Activated CD8-positive, alpha-beta memory T cell treated with anti-CD3 and anti-CD28 coated beads, Interleukin-2, amount 10 ng/mL, durations not matched to agents 7 days and 5 days (primary cell): Measurements from ENCODE around the gene DBT. TPM values are rescaled to one million over a fixed set of nuclear protein-coding genes. Genes with fewer than 3 reads are reported as not detected.
"Not testable (repeated sequence)": the region's sequence is repeated elsewhere in the genome, so short reads cannot be mapped to it uniquely, and the experiment has no call there.

Source experiments
- ATAC-seq: fragments of 150-1000 bp; cut with Tn5 transposase; one replicate; pipeline ENCODE4 v1.10.0; 2021; ENCODE audit warnings: moderate library complexity
- CTCF ChIA-PET: fragments of 350-600 bp; sonication (Branson Sonifier 250); formaldehyde crosslinking; loops from one replicate; lab custom pipeline; 2021; ENCODE audit warnings: antibody characterized with exemption; lab: Charles Lee
- DNase-seq: peaks from one replicate; pipeline ENCODE4 v3.0.0-alpha.2; 2020
- H3K27ac Mint-ChIP-seq: one replicate; pipeline ENCODE4 v1.8.0; 2021; ENCODE audit warnings: mild to moderate bottlenecking, mixed read lengths
- H3K27me3 Mint-ChIP-seq: one replicate; pipeline ENCODE4 v1.8.0; 2021; ENCODE audit warnings: mixed read lengths
- H3K36me3 Mint-ChIP-seq: one replicate; pipeline ENCODE4 v1.8.0; 2021; ENCODE audit warnings: mild to moderate bottlenecking, mixed read lengths
- H3K4me1 Mint-ChIP-seq: one replicate; pipeline ENCODE4 v1.8.0; 2021; ENCODE audit warnings: mixed read lengths
- H3K4me3 Mint-ChIP-seq: one replicate; pipeline ENCODE4 v1.8.0; 2021; ENCODE audit warnings: mild to moderate bottlenecking, moderate library complexity, mixed read lengths
- H3K9me3 Mint-ChIP-seq: one replicate; pipeline ENCODE4 v1.8.0; 2022; ENCODE audit warnings: low read depth, mixed read lengths
- total RNA-seq, 2 experiments: library from RNA; stranded (reverse); gene quantifications; one replicate each; pipeline ENCODE4 v1.2.3, GENCODE V29; 2021

DBT gene
- total RNA-seq, 2 experiments from 2014 or later, result 11.2 to 13.2 TPM

DNA sequence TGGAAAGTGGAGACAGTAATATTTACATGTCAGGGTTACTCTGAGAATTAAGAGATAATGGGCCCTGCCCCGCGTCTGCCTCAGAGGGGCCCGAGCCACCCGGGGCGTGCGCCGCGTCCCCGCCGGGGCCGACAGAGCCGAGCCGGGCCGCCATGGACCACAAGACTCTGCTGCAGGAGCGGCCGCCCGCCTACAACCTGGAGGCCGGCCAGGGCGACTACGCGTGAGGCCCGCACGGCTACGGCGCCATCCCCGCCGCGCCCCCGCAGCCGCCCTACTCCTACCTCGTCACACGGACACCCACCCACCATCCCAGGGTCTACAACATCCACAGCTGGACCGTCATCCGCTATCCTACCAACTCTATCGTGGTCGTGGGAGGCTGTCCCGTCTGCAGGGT is 36.5 kb downstream of the DBT start:
- no peak overlapping the region for H3K4me3 Mint-ChIP-seq
- H3K4me1 Mint-ChIP-seq, result no peaks in the 10 kb centered on the region
- ATAC-seq (no peak), DNase-seq (no peak)
- H3K27me3 Mint-ChIP-seq, result no peaks in the 10 kb centered on the region
- CTCF ChIA-PET, result interaction anchor here (1.2 kb wide), 1 partner anchor 342 kb away, joined by 3 read pairs; no protein-coding TSS in a partner anchor
- H3K36me3 Mint-ChIP-seq, result peaks cover 26% of the 10 kb centered on the region
- H3K27ac Mint-ChIP-seq, result no peak overlapping the region
- H3K9me3 Mint-ChIP-seq, result no peaks in the 10 kb centered on the region

DNA sequence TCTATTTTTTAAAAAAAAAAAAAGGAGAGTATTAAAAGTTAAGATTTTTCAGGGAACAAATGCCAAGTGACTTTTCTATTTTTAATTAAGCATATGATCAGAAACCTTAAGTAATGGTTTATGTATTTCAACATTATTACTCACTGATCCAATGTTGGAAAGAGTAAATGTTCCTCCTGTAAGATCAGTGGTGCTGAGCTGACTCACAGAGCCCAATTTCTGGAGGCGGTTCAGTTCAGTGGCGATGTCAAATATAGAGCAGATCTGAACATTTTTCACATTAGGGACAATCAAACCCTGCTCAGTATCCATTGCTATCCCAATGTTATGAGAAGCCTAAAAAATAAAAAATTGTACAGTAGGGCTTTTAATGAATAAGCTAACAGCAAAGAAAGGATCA is 43.3 kb downstream of the DBT start:
- no peak overlapping the region for H3K27ac Mint-ChIP-seq
- DNase-seq, result no peak
- no peak overlapping the region for H3K4me3 Mint-ChIP-seq
- H3K9me3 Mint-ChIP-seq, result peaks cover 11% of the 10 kb centered on the region
- H3K4me1 Mint-ChIP-seq, result no peaks in the 10 kb centered on the region
- ATAC-seq, result no peak
- CTCF ChIA-PET, result no interaction called here
- H3K36me3 Mint-ChIP-seq, result peaks cover 57% of the 10 kb centered on the region
- no peaks in the 10 kb centered on the region for H3K27me3 Mint-ChIP-seq

DNA sequence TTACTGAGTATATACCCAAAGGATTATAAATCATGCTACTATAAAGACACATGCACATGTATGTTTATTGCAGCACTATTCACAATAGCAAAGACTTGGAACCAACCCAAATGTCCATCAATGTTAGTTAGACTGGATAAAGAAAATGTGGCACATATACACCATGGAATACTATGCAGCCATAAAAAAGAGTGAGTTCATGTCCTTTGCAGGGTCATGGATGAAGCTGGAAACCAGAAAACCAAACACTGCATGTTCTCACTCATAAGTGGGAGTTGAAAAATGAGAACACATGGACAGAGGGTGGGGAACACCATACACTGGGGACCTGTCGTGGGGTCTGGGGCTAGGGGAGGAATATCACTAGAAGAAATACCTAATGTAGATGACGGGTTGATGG is 44.0 kb downstream of the DBT start:
- H3K27ac Mint-ChIP-seq, H3K4me1 Mint-ChIP-seq, H3K27me3 Mint-ChIP-seq, H3K4me3 Mint-ChIP-seq, DNase-seq, ATAC-seq, CTCF ChIA-PET: not testable (repeated sequence)
- Mint-ChIP-seq H3K9me3 (peaks cover 11% of the 10 kb centered on the region), H3K36me3 (peaks cover 63% of the 10 kb centered on the region)

DNA sequence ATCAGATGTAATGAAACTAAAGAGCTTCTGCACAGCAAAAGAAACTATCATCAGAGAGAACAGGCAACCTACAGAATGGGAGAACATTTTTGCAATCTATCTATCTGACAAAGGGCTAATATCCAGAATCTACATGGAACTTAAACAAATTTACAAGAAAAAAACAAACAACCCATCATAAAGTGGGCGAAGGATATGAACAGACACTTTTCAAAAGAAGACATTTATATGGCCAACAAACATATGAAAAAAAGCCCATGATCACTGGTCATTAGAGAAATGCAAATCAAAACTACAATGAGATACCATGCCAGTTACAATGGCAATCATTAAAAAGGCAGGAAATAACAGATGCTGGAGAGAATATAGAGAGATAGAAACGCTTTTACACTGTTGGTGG is 44.5 kb downstream of the DBT start:
- CTCF ChIA-PET, H3K27me3 Mint-ChIP-seq, ATAC-seq: not testable (repeated sequence)

DNA sequence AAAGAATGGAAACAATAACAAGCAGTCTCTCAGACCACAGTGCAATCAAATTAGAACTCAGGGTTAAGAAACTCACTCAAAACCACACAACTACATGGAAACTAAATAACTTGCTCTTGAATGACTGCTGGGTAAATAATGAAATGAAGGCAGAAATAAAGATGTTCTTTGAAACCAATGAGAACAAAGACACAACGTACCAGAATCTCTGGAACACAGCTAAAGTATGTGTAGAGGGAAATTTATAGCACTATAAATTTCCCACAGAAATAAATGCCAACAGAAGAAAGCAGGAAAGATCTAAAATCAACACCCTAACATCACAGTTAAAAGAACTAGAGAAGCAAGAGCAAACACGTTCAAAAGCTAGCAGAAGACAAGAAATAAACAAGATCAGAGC is 46.9 kb downstream of the DBT start:
- H3K4me1 Mint-ChIP-seq, CTCF ChIA-PET, H3K27me3 Mint-ChIP-seq, DNase-seq, H3K27ac Mint-ChIP-seq, H3K4me3 Mint-ChIP-seq, ATAC-seq: not testable (repeated sequence)
- peaks cover 11% of the 10 kb centered on the region for H3K9me3 Mint-ChIP-seq
- peaks cover 74% of the 10 kb centered on the region for H3K36me3 Mint-ChIP-seq

More for the DNA sequence above, 44.5 kb downstream of the DBT start:
- not testable (repeated sequence) for H3K27ac Mint-ChIP-seq, DNase-seq, H3K4me3 Mint-ChIP-seq, H3K4me1 Mint-ChIP-seq
- Mint-ChIP-seq H3K36me3 (peaks cover 65% of the 10 kb centered on the region), H3K9me3 (peaks cover 11% of the 10 kb centered on the region)

DNA sequence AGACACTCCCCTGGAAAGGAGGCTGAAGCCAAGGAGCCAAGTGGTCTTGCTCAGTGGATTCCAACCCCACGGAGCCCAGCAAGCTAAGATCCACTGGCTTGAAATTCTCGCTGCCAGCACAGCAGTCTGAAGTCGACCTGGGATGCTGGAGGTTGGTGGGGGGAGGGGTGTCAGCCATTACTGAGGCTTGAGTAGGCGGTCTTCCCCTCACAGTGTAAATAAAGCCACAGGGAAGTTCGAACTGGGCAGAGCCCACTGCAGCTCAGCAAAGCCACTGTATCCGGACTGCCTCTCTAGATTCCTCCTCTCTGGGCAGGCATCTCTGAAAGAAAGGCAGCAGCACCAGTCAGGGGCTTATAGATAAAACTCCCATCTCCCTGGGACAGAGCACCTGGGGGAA is 49.6 kb downstream of the DBT start:
- DNase-seq, H3K4me1 Mint-ChIP-seq, ATAC-seq, H3K27ac Mint-ChIP-seq, H3K4me3 Mint-ChIP-seq, CTCF ChIA-PET, H3K27me3 Mint-ChIP-seq, H3K9me3 Mint-ChIP-seq: not testable (repeated sequence)
- H3K36me3 Mint-ChIP-seq, result peaks cover 72% of the 10 kb centered on the region

DNA sequence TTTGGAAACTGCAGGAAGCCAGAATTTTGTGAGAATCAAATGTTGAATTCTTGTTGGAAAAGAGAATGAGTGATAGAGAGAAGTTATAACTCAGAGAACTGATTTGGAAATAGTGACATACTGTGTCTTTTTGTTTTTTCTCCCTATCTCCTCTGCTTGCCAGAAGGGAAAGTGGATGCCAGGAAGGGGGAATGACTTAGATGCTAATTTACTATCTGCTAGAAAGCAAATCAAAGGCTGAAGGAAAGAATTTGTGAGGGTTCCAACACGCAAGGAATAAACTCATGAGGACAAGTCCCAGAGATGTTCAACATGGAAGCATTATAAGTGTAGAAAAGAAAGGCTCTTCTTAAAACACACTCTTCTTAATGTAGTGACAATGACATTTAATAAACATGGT is 51.0 kb downstream of the DBT start:
- H3K4me3 Mint-ChIP-seq, result no peak overlapping the region
- no peaks in the 10 kb centered on the region for H3K27me3 Mint-ChIP-seq
- no peaks in the 10 kb centered on the region for H3K4me1 Mint-ChIP-seq
- H3K9me3 Mint-ChIP-seq, result peaks cover 3% of the 10 kb centered on the region
- CTCF ChIA-PET, result no interaction called here
- ATAC-seq (no peak), DNase-seq (no peak)
- peaks cover 58% of the 10 kb centered on the region for H3K36me3 Mint-ChIP-seq
- no peak overlapping the region for H3K27ac Mint-ChIP-seq

DNA sequence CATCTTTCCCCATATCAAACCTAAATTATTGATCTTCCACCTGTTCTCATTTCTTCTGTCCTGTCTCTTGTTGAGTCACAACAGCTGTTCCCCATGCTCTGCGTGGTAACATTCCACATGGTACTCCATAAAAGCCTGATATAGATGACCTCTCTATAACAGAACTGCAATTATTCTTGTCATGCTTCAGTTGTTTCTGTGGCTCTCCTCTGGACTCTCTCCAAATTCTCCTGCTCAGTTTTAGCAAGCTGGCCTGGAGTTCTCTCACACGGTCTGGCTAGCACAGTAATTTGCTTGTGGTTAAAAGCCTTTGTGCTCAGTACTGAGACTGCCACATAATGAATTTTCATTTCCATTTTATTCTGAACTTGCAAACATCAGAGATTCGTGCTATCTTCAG is 61.0 kb downstream of the DBT start:
- no peaks in the 10 kb centered on the region for H3K9me3 Mint-ChIP-seq
- DNase-seq, result no peak
- CTCF ChIA-PET, result interaction anchor here (1.0 kb wide), 1 partner anchor 26 kb away, joined by 3 read pairs; no protein-coding TSS in a partner anchor
- ATAC-seq, result no peak
- no peak overlapping the region for H3K27ac Mint-ChIP-seq
- no peaks in the 10 kb centered on the region for H3K27me3 Mint-ChIP-seq
- no peaks in the 10 kb centered on the region for H3K4me1 Mint-ChIP-seq
- no peak overlapping the region for H3K4me3 Mint-ChIP-seq
- peaks cover 14% of the 10 kb centered on the region for H3K36me3 Mint-ChIP-seq

DNA sequence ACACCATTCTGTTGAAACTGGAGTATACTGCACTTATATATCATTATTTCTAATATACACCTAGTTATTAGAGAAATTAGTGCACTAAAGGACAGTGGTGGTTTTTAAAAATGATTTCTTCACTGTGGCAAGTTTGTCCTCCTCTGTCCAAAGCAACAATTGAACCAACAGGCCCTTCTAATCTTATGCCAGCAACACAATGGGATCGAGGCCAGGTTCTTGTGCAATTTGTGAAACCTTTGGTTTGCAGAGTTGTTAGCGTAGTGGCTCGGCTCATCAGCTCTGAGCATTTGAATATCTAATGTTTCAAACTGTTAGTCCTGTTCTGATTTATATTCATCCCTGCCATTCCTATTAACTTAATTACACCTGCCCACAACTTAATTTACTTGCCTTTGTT is 61.7 kb downstream of the DBT start:
- Mint-ChIP-seq H3K9me3 (no peaks in the 10 kb centered on the region), H3K36me3 (peaks cover 14% of the 10 kb centered on the region), H3K27me3 (no peaks in the 10 kb centered on the region), H3K27ac (no peak overlapping the region), H3K4me3 (no peak overlapping the region), H3K4me1 (no peaks in the 10 kb centered on the region)
- DNase-seq (no peak), ATAC-seq (no peak)
- CTCF ChIA-PET, result interaction anchor here (1.0 kb wide), 1 partner anchor 27 kb away, joined by 3 read pairs; no protein-coding TSS in a partner anchor

DNA sequence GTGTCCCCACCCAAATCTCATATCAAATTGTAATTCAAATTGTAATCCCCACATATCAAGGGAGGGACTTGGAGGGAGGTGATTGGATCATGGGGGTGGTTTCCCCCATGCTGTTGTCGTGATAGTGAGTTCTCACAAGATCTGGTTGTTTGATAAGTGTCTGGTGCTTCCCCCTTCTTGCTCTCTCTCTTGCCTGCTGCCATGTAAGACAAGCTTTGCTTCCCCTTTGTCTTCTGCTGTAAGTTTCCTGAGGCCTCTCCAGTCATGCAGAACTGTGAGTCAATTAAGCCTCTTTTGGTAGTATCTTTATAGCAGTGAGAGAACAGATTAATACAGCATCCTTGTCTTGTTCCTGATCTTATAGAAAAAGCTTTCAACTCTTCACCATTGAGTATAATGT is 65.1 kb downstream of the DBT start:
- Mint-ChIP-seq H3K36me3 (peaks cover 3% of the 10 kb centered on the region), H3K4me3 (no peak overlapping the region), H3K9me3 (no peaks in the 10 kb centered on the region), H3K27me3 (no peaks in the 10 kb centered on the region), H3K27ac (no peak overlapping the region), H3K4me1 (no peaks in the 10 kb centered on the region)
- no peak for ATAC-seq
- DNase-seq, result no peak
- CTCF ChIA-PET, result interaction anchor here (0.7 kb wide), 1 partner anchor 30 kb away, joined by 3 read pairs; no protein-coding TSS in a partner anchor

DNA sequence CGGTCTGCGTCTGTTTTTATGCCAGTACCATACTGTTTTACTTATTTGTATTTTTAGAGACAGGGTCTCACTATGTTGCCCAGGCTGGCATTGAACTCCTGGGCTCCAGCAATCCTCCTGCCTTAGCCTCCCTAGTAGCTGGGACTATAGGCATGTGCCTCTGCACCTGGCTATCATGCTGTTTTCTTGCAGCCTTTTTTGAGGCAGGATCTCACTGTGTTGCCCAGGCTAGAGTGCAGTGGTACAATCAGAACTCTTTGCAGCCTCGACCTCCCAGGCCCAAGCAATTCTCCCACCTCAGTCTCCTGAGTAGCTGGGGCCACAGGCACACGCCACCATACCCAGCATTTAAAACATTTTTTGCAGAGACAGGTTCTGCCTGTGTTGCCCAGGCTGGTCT is 66.3 kb downstream of the DBT start:
- no peaks in the 10 kb centered on the region for H3K9me3 Mint-ChIP-seq
- CTCF ChIA-PET, result no interaction called here
- H3K4me1 Mint-ChIP-seq, result no peaks in the 10 kb centered on the region
- H3K4me3 Mint-ChIP-seq, result no peak overlapping the region
- no peaks in the 10 kb centered on the region for H3K27me3 Mint-ChIP-seq
- H3K36me3 Mint-ChIP-seq, result peaks cover 3% of the 10 kb centered on the region
- no peak overlapping the region for H3K27ac Mint-ChIP-seq
- ATAC-seq (no peak), DNase-seq (no peak)

DNA sequence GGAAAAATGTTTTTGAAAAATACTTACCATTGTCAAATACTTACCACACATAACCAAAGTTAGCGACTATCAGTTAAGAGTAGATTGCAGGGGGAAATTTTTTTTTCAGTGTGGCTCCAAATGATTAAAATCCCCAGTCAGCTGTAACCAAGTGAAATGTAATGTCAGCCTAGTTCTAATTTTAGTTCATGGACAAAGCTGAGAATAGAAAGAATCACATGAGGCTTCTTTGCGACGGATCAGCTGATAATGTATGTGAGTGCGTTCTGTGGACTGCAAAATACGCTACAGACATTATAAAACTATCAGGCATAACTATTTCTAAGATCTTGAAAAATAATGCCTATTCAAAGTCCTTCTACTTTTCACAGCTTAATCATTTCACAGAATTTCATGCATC is 71.5 kb downstream of the DBT start, which contains the start of gene LRRC39:
TSS of gene LRRC39 (minus strand) at position 166 of the 400 bp plus-strand sequence. CDS start 9,740 bp downstream, outside the sequence.
- Mint-ChIP-seq H3K4me1 (no peaks in the 10 kb centered on the region), H3K4me3 (no peak within 1 kb of the TSS), H3K27me3 (peaks cover 4% of the 10 kb centered on the region), H3K27ac (no peak within 1 kb of the TSS), H3K36me3 (no peaks in the 10 kb centered on the region), H3K9me3 (no peaks in the 10 kb centered on the region)
- DNase-seq (no peak), ATAC-seq (no peak)
- CTCF ChIA-PET, result no interaction called here

DNA sequence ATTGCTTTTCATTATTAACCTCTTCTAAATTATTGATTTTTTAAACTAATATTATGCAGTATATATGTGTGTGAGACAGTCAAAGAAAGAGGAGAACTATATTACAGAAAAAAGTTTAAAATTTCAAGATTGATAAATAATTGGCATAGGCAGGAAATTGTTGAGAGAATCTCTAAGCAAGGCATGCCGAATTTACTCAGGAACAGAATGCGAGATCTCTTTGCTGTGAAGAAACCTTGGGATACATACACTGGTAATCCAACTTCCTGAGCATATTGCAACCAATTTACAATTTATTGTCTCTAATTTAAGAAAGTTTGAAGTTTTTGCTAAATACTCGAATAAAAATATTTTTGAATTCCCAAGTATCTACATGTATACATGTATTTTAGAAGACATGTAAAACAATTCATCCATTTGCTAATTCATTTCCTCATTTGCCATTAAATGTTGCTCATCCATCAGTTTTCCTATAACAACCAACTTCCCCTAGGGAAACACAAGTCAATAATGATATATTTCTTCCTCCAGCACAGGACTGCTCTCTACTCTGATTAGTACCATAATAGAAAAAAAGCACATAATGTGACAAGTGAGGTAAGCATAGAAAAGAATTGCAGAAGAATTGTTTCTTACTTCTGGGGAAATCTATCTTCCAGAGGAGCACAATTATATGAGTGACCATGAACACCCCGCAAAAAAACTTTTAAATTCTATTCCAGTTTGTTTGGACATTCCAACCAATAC is 72.2 kb downstream of the DBT start:
- Mint-ChIP-seq H3K36me3 (no peaks in the 10 kb centered on the region), H3K27me3 (peaks cover 4% of the 10 kb centered on the region), H3K27ac (no peak overlapping the region), H3K4me1 (no peaks in the 10 kb centered on the region), H3K9me3 (no peaks in the 10 kb centered on the region), H3K4me3 (no peak overlapping the region)
- CTCF ChIA-PET, result no interaction called here
- DNase-seq (no peak), ATAC-seq (no peak)

DNA sequence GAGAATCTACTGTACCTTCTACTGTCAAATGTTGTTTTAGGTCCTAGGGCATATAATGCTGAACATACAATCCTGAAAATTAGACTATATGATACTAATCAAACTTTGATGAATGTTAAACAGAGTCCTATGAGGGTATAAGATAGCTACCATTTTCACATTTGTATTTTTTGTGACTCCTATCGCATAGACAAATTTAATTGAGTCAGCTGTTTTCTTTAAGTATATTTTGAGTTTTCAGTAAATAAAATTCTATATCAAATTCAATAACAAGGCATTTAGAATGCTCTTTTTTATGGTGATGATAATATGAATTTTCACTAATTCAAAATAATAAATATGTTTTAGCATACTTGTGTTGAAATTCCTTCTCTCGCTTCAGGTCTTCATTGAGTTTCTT is 81.6 kb downstream of the DBT start:
- Mint-ChIP-seq H3K4me3 (no peak overlapping the region), H3K36me3 (no peaks in the 10 kb centered on the region), H3K27me3 (no peaks in the 10 kb centered on the region), H3K9me3 (no peaks in the 10 kb centered on the region), H3K27ac (no peak overlapping the region), H3K4me1 (no peaks in the 10 kb centered on the region)
- no peak for ATAC-seq
- DNase-seq, result no peak
- CTCF ChIA-PET, result interaction anchor here (1.6 kb wide), 1 partner anchor 10 kb away, joined by 3 read pairs; no protein-coding TSS in a partner anchor
